Type B pancreatic cell (in vitro differentiated cells): ENCODE measurements around the gene DLL4. TPM values are rescaled to one million over a fixed set of nuclear protein-coding genes. Genes with fewer than 3 reads are reported as not detected.
"Not testable (repeated sequence)": the region's sequence is repeated elsewhere in the genome, so short reads cannot be mapped to it uniquely, and the experiment has no call there.

Source experiments
- DNase-seq: peaks from one replicate; pipeline ENCODE4 v3.0.0; 2021; ENCODE audit warnings: mixed read lengths; ENCODE audit not compliant: unreplicated experiment; ENCODE audit errors: extremely low spot score
- H3K27ac Mint-ChIP-seq: 2 replicates; pipeline ENCODE4 v1.8.0; 2021; ENCODE audit warnings: mild to moderate bottlenecking, mixed read lengths
- H3K27me3 Mint-ChIP-seq: 2 replicates; pipeline ENCODE4 v1.8.0; 2021; ENCODE audit warnings: mixed read lengths
- H3K36me3 Mint-ChIP-seq: 2 replicates; pipeline ENCODE4 v1.8.0; 2021; ENCODE audit warnings: mixed read lengths
- H3K4me1 Mint-ChIP-seq: one replicate; pipeline ENCODE4 v1.8.0; 2021; ENCODE audit warnings: mixed read lengths; ENCODE audit not compliant: unreplicated experiment
- H3K4me3 Mint-ChIP-seq: 2 replicates; pipeline ENCODE4 v1.8.0; 2021; ENCODE audit warnings: mild to moderate bottlenecking, mixed read lengths
- H3K9me3 Mint-ChIP-seq: 2 replicates; pipeline ENCODE4 v1.8.0; 2021; ENCODE audit warnings: mixed read lengths
- total RNA-seq: library from RNA; stranded (reverse); gene quantifications from 2 replicates; pipeline ENCODE4 v1.2.1, GENCODE V29; 2021; ENCODE audit warnings: low replicate concordance
- TF ChIP-seq, protein P1 (sequence below): fragments of 200-600 bp; sonication (generic); conservative IDR thresholded peaks from 2 replicates; pipeline ENCODE4 v1.5.0; 2021; ENCODE audit warnings: antibody characterized with exemption, mild to moderate bottlenecking

DLL4 gene
- total RNA-seq, 1 donor from 2014 or later = 2.9 TPM

DNA sequence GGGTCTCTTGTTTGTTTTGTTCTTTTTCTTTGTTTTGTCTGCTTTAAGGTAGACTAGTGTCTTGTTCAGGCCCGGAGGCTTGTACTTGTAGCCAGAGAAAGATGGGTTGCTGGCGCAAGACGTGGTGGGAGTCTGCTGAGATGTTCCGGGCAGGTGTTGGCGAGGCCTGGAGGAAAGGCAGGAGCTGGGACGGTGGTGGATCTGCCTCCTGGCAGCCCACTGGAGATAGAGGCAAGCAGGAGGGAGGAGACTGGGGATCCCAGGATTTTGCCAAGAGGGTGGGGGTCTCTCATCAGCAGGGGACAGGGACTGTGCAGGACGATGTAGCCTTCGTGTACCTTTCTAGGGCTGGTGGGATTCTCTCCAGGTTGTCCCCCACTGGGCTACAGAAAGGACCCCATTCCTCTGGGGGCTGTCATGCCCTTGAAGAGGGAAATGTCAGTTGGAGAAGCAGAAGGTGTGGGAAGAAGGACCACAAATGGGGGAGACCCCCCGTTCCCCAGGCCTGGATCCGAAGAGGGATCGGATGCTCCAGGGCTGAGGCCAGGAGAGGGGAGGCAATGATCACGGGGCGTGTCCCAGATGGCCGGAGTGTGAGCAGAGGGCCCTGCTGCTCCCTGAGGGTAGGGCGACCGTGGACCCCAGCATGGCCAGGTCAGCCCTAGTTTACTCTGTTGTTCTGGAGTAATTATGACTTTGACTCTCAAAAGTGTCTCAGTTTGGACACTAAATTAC lies 31.2 kb downstream of the DLL4 start:
- Mint-ChIP-seq H3K4me1 (peaks cover 22% of the 10 kb centered on the region), H3K27me3 (no peaks in the 10 kb centered on the region), H3K9me3 (no peaks in the 10 kb centered on the region), H3K27ac (peak overlapping the region; percentile 36), H3K4me3 (peak overlapping the region; percentile 57), H3K36me3 (no peaks in the 10 kb centered on the region)
- TF ChIP-seq, protein P1, sequence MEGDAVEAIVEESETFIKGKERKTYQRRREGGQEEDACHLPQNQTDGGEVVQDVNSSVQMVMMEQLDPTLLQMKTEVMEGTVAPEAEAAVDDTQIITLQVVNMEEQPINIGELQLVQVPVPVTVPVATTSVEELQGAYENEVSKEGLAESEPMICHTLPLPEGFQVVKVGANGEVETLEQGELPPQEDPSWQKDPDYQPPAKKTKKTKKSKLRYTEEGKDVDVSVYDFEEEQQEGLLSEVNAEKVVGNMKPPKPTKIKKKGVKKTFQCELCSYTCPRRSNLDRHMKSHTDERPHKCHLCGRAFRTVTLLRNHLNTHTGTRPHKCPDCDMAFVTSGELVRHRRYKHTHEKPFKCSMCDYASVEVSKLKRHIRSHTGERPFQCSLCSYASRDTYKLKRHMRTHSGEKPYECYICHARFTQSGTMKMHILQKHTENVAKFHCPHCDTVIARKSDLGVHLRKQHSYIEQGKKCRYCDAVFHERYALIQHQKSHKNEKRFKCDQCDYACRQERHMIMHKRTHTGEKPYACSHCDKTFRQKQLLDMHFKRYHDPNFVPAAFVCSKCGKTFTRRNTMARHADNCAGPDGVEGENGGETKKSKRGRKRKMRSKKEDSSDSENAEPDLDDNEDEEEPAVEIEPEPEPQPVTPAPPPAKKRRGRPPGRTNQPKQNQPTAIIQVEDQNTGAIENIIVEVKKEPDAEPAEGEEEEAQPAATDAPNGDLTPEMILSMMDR = no peak
- no peak for DNase-seq

DNA sequence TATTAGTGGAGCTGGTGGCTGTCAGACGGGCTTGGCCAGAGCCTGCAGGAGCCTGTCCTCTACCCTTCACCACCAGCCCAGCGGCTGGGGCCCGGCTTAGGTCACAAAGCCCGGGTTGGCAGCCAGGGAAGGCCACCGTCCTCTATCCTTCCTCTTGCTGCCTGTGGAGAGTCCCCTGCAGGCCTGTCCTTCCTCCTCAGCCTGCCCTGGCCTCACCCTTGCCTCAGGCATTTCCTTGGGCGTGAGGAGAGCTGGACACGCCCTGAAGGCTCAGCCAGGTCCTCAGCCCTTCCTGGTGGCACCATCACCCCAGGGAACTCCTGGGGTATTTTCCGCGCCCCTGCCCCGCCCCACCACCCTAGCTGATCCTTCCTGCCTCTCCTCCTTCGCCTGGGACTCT lies 31.8 kb downstream of the DLL4 start:
- no peaks in the 10 kb centered on the region for H3K36me3 Mint-ChIP-seq
- no peaks in the 10 kb centered on the region for H3K27me3 Mint-ChIP-seq

DNA sequence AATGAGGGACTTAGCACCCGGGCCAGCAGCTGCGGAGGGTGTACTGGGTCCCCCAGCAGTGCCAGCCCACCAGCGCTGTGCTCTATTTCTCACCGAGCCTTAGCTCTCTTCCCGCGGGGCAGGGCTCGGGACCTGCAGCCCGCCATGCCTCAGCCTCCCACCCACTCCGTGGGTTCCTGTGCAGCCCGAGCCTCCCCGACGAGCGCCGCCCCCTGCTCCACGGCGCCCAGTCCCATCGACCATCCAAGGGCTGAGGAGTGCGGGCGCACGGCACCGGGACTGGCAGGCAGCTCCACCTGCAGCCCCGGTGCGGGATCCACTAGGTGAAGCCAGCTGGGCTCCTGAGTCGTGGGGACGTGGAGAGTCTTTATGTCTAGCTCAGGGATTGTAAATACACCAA lies 32.6 kb downstream of the DLL4 start:
- peaks cover 26% of the 10 kb centered on the region for H3K4me1 Mint-ChIP-seq
- H3K4me3 Mint-ChIP-seq, DNase-seq, H3K9me3 Mint-ChIP-seq, H3K27me3 Mint-ChIP-seq, H3K27ac Mint-ChIP-seq, H3K36me3 Mint-ChIP-seq: not testable (repeated sequence)

More for the DNA sequence above, 31.8 kb downstream of the DLL4 start:
- Mint-ChIP-seq H3K27ac (no peak overlapping the region), H3K4me1 (peaks cover 22% of the 10 kb centered on the region), H3K4me3 (no peak overlapping the region), H3K9me3 (no peaks in the 10 kb centered on the region)
- TF ChIP-seq, protein P1 = no peak
- no peak for DNase-seq

DNA sequence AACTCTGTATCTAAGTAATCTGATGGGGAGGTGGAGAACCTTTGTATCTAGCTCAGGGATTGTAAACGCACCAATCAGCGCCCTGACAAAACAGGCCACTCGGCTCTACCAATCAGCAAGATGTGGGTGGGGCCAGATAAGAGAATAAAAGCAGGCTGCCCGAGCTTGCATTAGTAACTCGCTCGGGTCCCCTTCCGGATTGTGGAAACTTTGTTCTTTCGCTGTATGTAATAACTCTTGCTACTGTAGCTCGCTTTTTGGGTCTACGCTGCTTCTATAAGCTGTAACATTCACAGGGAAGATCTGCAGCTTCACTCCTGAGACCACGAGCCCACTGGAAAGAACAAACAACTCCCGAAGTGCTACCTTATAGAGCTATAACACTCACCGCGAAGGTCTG lies 33.2 kb downstream of the DLL4 start:
- H3K36me3 Mint-ChIP-seq, H3K4me3 Mint-ChIP-seq, DNase-seq, H3K27ac Mint-ChIP-seq, H3K27me3 Mint-ChIP-seq, H3K9me3 Mint-ChIP-seq: not testable (repeated sequence)
- peaks cover 27% of the 10 kb centered on the region for H3K4me1 Mint-ChIP-seq

DNA sequence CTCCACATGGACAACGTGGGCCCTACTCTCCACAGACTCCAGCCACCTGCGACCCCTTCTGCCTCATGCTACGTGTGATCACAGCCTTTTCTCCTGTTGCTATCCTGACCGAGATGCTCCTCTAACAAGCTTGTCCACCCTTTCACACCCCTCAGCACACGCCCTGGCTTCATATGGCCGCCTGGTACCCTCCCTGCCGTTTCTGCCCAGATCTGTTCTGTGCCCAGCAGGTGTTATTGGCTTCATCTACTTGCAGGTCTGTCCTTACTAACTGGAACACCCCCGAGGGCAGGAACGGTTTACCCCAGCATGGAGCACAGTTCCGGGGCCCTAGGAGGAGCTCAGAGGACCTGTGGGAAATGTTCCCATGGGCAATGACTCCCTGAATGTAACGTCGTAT lies 34.1 kb downstream of the DLL4 start:
- H3K27me3 Mint-ChIP-seq = no peaks in the 10 kb centered on the region
- no peak overlapping the region for H3K27ac Mint-ChIP-seq
- TF ChIP-seq, protein P1 = no peak
- H3K36me3 Mint-ChIP-seq = no peaks in the 10 kb centered on the region
- DNase-seq = no peak
- no peaks in the 10 kb centered on the region for H3K9me3 Mint-ChIP-seq
- peaks cover 25% of the 10 kb centered on the region for H3K4me1 Mint-ChIP-seq
- no peak overlapping the region for H3K4me3 Mint-ChIP-seq

DNA sequence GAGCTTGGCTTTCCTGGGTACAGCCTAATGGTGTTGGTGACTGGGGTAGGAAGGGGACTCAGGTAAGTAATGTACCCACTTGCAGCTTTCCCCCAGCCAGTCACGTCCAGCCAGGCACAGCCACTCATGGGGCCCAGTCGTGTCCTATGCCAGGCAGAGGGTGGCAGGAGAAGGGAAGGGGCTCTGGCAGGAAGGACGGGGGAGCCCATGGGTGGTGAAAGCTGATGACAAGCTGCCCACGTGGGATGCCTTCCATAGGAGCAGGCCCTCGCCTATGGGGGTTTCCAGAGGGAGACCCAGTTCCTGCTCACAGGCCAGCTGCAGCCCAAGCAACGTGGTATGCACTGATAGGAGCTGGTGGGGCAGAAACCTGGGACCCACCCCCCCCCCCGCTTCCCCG lies 34.9 kb downstream of the DLL4 start:
- Mint-ChIP-seq H3K9me3 (no peaks in the 10 kb centered on the region), H3K36me3 (no peaks in the 10 kb centered on the region), H3K4me3 (no peak overlapping the region), H3K4me1 (peaks cover 19% of the 10 kb centered on the region), H3K27ac (no peak overlapping the region), H3K27me3 (no peaks in the 10 kb centered on the region)
- TF ChIP-seq, protein P1 = no peak
- DNase-seq = no peak
